AG09319 (cell line): Measurements from ENCODE around the gene ELMO1.

Experiments
- DNase-seq: peaks from one replicate; pipeline ENCODE4 v3.0.0-alpha.2; 2010; ENCODE audit warnings: low read depth; ENCODE audit errors: extremely low read depth
- TF ChIP-seq, protein P1 (sequence below): IDR thresholded peaks from 2 replicates; pipeline ENCODE4 v1.5.1; 2011; ENCODE audit warnings: low read depth, mild to moderate bottlenecking, inconsistent platforms, low read length, moderate library complexity

The ELMO1 gene

DNA sequence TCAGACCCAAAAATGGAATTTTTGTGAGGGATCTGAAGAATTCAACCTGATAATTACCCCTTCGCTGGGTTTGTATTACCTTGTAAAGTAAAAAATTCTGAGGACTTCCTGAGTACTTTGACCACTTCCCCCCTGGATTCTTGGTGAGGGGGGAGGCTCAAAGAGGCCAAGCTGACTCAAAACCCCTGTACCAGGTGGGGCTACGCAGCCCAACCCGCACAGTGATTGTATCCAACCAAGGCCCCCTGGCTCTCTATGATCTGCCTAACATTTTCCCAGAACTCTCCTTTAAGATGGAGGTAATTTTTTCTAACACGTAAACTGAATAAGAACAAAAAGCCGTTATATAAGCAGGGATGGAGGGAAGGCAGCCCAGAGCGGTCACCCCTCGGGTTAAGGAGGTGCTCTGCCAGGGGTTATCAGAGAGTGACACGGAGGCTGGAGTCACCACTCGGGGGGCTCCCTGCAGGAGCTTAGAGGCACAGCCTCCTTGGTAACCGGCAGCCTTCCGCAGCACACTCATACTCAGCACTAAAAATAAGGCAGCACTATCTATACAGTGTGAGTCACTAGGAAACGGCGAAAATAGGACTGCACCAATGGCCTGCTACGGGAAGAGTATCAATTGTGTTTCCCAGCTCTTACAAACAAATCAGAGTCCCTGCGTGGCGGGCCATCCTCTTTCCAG, 255.4 kb downstream of the ELMO1 start:
- no peak for DNase-seq
- TF ChIP-seq, protein P1, sequence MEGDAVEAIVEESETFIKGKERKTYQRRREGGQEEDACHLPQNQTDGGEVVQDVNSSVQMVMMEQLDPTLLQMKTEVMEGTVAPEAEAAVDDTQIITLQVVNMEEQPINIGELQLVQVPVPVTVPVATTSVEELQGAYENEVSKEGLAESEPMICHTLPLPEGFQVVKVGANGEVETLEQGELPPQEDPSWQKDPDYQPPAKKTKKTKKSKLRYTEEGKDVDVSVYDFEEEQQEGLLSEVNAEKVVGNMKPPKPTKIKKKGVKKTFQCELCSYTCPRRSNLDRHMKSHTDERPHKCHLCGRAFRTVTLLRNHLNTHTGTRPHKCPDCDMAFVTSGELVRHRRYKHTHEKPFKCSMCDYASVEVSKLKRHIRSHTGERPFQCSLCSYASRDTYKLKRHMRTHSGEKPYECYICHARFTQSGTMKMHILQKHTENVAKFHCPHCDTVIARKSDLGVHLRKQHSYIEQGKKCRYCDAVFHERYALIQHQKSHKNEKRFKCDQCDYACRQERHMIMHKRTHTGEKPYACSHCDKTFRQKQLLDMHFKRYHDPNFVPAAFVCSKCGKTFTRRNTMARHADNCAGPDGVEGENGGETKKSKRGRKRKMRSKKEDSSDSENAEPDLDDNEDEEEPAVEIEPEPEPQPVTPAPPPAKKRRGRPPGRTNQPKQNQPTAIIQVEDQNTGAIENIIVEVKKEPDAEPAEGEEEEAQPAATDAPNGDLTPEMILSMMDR: no peak

DNA sequence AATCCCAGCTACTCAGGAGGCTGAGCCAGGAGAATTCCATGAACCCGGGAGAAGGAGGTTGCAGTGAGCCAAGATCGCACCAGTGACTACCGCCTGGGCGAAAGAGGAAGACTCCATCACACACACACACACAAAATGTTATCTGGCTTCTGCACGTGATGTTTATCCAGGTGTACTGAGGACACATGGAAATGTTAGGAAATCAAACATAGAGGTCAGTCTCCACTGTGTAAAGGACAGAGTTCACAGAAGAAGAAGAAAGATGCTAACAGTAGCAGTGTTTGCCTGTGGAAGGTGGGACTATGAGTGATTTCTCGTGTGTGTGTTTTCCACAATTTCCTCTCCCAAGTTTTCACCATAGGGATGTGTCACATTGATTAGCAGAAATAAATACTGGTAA, 256.9 kb downstream of the ELMO1 start:
- TF ChIP-seq, protein P1: no peak
- DNase-seq: no peak

DNA sequence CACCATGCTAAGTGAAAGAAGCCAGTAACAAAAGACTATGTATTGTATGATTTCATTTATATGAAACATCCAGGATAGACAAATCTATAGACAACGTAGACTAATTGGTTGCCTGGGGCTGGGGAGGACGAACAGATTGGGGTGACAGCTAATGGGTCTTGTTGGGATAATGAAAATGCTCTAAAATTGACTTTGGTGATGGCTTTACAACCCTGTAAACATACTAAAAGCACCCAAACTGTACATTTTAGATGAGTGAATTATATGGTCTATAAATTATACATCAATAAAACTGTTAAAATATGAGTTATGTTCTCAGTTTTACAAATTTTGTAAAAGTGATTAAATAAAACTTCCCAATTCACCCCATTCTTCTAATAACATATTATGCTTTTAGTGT, 261.5 kb downstream of the ELMO1 start:
- no peak for DNase-seq

DNA sequence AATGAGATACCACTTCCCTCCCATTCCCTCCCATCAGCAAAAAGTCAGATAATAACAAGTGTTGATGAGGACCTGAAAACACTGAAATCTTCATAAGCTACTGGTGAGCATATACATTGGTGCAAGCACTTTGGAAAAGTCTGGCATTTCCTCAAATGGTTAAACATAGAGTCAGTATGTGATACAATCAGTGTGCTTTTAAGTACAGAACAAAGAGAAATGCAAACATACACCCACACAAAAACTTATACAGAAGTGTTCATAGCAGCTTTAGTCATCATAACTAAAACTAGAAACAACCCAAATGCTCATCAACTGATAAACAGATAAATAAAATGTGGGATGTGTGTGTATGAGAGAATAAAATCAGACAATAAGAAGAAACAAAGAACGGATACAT, 261.9 kb downstream of the ELMO1 start:
- DNase-seq: no peak
- TF ChIP-seq, protein P1: no peak

More for the DNA sequence above, 261.5 kb downstream of the ELMO1 start:
- TF ChIP-seq, protein P1: no peak

DNA sequence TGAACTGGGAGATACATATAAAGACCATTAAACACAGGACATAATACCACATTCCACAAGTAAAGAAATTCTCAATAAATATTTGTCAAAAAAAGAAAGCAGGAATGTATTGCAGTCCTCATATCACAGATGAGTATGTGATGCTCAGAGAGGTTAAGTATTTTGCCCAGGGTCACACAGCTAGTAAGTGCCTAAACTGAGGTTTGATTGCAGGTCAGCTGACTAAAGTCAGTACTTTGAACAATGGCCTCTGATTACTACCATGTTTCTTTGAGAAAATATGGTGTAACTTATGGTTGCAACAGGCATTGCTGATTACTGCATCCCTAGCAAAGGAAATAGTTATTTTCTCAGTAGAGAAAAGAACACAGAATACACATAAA, 267.1 kb downstream of the ELMO1 start:
- no peak for DNase-seq
- TF ChIP-seq, protein P1: no peak

DNA sequence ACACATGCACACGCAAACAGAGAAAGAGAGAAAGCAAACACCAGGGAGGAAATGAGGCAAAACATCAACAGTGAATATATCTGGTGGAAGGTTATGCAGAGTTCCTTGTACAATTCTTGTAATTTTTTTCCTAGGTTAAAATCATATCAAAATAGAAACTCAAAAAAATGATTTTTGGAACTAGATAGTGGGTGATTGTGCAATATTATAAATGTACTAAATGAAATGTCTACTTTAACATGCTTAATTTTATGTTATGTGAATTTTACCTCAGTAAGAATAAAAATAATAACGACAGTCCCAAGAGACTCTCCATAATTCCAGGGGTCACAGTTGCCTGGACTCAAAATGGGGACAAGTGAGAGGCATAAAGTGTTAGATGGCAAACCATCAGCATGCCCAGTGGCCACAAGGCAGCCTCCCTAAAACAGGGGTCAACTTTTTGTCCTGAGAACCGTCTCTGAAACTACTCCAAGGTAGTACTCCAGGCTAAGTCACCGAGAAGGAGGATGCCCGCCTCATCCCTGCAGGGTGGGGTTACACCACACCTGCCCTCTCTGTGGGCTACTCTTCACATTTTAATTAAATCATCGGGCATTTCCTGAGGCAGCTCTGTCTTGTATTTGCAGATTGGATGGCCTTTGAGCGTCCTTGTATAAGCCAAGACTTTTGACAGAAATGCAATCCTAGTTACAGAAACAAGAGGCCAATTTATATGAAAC, 267.7 kb downstream of the ELMO1 start:
- TF ChIP-seq, protein P1: no peak
- no peak for DNase-seq

DNA sequence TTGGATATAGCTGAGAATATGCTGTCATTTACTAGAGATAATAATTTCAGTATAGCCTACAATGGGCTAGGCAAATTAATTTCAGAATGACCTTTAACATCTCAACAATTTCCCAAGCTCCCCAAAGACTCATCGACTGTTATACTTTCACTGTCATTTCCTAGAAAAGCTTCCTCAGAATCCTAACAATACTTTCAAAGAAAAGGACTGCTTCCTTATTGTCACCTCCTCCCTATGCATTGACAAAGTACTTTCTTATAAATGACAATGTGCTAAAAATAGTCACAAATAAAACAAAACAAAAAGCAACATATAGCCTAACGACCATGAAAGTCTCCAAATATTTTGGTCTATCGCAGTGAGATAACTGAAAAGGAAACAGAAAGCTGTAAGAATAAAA, 272.6 kb downstream of the ELMO1 start:
- no peak for DNase-seq
- TF ChIP-seq, protein P1: no peak
